NCI-H2227 treated with DMSO at 0.1 percent for 48 hours (cell line): ENCODE data around the gene SMTNL1.
A peak's percentile ranks its signal among the peaks of the same experiment; 100 is the strongest.

Source experiments
- DNase-seq: peaks from one replicate; lab custom pipeline; 2025; lab: John Stamatoyannopoulos, UW

Gene SMTNL1

DNA sequence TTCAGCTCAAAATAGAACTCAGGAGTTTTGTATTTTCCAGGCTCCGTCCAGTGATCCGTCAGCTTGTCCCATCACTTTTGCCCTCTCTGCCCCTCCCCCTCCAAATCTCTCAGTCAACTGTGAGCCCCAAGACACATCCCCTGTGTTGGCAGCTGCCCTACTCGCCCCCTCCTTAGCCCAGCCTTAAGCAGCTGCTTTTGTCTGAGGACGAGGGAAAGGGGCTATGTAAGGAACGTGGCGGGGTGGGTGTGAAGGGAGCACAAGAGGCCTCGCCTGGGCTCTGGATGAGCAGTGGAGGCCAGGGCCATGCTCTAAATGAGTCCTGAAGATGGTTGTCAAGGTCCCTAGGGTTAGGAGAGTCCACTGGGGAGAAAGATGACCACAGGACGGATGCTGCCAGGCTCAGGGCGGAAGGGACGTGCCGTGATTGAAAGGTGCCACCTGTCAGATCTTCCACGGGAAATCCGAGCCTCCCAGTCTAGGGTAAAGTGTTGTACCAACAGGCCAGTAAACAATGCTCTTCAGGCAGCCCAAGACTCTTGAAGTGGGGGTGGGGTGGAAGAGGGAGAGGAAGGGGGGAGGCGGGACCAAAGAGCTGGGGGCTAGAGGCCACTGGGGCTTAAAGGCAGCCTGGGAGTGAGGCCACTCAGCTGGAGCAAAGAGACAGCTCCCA, at the start of gene SMTNL1:
Gene SMTNL1, plus strand, starts transcription at position 649 of the 673 bp plus-strand sequence. CDS start 5,048 bp downstream, outside the sequence.
- DNase-seq, result no peak

DNA sequence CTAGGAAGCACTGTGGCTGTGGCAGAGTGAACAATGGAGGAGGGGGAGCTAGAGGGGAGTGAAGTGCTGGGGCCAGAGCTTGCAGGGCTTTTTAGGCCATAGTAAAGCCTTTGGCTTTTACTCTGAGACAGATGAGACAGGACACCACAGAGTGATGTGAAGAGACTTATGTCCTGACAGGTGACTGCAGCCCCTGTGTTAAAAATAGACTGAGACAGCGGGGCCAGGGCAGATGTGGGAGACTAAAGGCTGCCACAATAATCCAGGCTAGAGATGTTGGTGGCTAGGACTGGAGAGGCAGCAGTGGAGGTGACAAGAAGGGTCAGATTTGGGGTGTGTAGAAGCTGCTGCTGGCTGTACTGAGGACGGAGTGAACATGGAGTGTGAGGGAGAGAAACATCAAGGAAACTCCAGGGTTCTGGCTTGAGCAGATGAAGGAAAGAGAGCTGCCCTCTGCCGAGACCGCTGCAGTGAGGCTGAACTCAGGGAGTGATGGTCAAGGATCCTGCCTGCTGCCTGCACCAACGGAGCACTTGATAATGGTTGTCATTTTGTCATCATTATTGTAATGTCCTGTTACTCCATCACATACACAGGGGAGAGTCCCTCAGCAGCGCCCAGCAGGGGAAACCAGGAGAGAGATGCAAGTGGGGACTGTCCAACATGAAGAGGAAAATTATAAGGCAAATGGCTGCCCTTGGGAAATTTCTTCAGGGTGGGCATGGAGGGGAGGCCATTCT, 49.3 kb upstream of the SMTNL1 start:
- no peak for DNase-seq

- DNase-seq, result no peak
Observed at GRCh38 chr11:57490456-57491248, 46.7 kb upstream of the SMTNL1 start.

DNA sequence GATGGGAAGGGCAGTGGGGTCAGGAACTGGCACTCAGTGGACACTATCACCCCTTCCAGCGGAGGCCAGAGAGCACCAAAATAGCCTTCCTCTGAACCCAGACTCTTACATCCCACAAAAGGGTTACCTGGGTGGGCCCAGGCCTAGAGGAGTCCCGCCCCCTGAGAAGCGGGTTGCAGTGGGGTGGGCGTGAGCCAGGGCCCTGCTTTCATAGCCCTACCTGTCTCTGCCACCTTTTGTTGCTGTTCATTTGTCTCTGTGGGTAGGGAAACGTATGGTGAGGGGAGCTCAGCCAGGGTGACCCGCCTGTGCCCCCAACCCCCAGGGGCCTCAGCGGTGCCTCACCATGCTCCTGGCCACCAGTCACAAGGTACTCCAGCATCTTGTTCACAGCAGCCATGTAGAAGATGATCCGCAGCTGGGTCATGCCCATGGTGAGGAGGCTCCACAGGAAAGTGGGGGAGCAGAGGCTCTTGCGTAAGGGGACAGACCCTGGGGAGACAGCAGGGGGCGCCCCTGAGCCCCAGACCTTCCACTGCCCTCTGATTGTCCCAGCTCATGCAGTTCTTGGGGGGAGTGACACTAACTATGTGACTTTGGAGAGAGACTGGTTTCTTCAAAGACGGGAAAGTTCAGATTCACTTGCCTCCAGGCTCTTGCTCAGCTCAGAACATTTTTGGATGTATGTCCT, 45.9 kb upstream of the SMTNL1 start:
- no peak for DNase-seq

DNA sequence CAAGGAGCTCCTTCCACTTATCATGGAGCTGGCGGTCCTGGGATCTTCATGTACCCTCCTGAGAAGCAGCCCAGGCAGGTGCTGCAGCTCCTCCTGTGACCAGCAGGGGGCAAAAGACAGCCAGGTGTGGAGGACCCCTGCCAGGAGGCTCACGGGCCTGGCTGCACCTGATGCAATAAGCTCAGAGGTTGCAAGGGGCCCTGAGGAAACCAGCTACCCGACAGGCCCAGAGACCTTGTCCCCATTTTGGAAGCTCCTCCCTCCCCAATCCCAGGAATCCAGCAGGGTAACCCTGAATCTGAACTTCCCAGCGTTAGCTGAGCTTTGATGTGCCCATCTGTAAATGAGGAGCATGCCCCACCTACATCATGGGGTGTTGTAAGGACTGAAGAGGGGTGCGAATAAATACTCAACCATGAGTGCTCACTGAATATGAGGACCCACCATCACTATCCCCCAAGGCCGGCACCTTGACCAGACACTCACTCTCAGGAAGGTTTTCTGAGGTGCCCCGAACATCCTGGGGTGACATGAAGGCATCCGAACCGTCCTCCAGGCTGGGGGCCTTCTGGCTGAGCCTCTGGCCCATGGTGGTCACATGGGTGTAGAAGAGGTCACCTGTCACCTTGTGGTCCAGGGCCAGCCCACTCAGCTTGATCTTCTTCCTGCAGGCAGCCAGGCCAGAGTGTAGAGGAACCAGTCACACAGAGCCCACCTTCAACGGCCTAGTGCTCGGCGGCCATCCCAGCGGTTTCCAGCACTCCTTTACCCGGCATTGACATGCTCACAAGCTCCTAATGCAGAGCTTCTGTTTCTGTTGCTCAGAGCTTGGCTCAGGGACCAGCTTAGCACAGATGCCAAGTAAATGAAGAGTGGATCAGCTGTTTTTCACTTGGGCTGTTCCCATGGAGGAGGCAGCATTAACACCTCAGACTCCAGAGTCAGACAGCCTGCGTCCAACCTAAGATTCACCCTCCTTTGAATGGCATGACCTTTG, 43.6 kb upstream of the SMTNL1 start:
- DNase-seq, result no peak

GRCh38 chr11:57496109-57496820, 41.1 kb upstream of the SMTNL1 start:
- DNase-seq, result no peak

- DNase-seq, result no peak
Observed at GRCh38 chr11:57497303-57498247, 39.8 kb upstream of the SMTNL1 start.

DNA sequence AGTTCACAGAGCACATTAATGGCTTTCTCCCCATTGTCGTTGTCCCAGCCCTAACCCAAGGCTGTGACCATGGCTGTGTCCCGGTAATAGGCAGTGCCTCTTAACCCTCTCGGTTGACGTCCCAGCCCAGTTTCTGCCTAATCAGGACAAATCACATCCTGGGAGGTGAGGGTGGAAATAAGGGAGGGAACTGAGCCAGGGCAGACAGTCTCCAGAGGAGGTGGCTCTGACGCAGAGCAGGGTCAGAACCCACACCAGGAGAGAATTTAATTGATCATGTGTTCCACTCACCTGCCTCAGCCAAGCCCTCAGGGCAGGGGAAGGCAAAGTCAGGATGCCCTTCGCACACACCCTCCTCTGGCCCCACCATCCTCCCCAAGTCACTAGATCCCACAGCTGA, 38.9 kb upstream of the SMTNL1 start:
- no peak for DNase-seq

DNA sequence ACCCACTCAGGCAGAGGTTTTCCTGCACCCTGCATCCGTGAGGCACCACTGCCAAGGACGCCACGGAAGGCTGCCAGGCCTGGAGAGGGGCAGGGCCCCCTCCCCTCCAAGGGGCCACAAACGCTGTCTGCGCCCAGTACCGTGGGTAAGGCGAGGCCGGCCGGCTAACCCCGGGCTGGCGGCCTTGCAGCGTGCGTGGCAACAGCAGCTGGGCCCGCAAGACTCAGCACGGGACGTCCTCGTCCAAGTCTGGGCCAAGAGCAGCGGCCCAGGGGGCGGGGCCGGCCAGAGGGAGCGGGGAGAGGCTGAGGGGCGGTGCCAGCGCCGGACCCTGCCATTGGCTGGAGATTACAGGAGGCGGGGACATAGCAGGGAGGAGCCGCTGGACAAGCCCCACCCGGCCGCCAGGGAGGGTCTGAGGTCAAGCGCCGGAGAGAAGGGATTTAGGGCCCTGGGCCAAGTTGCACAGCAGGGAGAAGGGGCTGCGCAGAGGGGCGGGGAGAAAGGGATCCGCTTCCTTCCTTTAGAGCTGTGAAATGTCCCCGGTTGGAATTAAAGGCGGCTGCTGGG, 37.9 kb upstream of the SMTNL1 start:
- DNase-seq, result peak; percentile 45

DNA sequence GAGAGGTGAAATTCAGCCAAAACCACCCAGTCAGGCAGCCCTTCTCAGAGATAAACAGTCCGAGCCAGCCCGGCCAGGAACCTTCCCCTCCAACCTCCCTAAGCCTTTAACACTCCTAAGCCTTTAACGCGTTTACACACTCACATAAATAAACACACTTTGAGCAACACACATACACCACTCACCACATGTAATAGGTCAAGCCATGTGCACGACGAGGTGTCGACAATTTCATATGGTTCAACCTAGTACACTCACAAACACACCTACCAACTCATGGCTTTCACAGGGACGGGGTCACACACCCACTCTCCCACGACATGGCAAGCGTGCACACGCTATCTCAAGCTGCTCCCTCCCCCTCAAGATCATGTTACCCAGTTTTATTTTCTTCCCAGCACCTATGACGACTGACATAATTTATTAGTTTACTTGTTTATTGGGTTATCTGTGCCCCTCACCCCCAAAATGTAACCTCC, 37.4 kb upstream of the SMTNL1 start:
- DNase-seq, result no peak

DNA sequence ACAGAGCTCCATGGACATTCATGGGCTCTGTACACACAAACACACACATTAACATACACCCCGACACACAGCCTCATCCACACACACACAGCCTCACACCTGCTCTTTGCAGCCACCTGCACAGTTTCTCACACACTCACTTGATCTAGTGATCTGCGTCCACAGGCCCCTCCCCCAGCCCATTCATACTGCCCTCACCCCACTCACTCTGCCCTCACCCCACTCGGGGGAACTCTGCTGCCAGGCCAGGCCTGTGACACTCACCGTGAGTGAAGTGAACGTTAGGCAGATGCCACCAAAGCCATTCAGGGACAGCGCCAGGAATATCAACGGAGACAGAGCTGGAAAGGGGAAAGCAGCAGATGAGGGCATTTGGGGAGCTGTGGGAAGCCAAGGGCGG, 36.9 kb upstream of the SMTNL1 start:
- no peak for DNase-seq

GRCh38 chr11:57500926-57501325, 36.5 kb upstream of the SMTNL1 start:
- no peak for DNase-seq

DNA sequence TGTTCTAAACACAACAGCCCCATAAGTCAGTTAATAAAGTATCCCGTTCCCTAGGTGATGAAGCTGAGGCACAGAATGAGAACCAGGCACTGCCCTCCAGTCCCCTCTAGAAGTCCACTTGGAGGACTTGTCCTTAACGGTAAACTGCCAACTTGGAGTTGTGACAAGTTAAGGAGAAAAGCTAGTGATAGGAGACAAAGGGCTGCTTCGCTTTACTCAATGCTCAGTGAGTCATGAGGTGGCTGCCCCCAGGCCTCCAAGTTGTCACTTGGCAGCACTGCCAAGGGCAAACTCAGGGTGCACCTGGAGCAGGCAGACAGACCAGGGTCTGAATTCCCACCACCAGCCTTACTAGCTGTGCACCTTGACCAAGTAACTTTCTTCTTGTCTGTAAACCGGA, 35.4 kb upstream of the SMTNL1 start:
- DNase-seq, result no peak

GRCh38 chr11:57502376-57502775, 35.0 kb upstream of the SMTNL1 start:
- no peak for DNase-seq

GRCh38 chr11:57502870-57503269, 34.5 kb upstream of the SMTNL1 start:
- DNase-seq, result no peak

GRCh38 chr11:57504511-57504910, 32.9 kb upstream of the SMTNL1 start:
- DNase-seq, result no peak

GRCh38 chr11:57506522-57506921, 30.9 kb upstream of the SMTNL1 start:
- DNase-seq, result no peak

- DNase-seq, result no peak
Observed at GRCh38 chr11:57508341-57509170, 28.8 kb upstream of the SMTNL1 start.
